ENCODE results near the gene CNPY1.
A peak's percentile ranks its signal among the peaks of the same experiment; 100 is the strongest.
"Not testable (repeated sequence)": the region's sequence is repeated elsewhere in the genome, so short reads cannot be mapped to it uniquely, and the experiment has no call there.

Gene CNPY1

GRCh38 chr7:155546449-155546848 lies at the start of gene CNPY1:
Gene CNPY1 (minus strand): TSS chr7:155546559. CDS start chr7:155545929, 630 bp downstream.
- DNase-seq = not testable (repeated sequence)

- no peak for DNase-seq
Measured at GRCh38 chr7:155594961-155595366, 48.6 kb upstream of the CNPY1 start.

- no peak for DNase-seq
Measured at GRCh38 chr7:155594163-155594732, 47.9 kb upstream of the CNPY1 start.

GRCh38 chr7:155593461-155594162 lies 47.3 kb upstream of the CNPY1 start:
- no peak for DNase-seq

- no peak for DNase-seq
Measured at GRCh38 chr7:155591055-155591775, 44.9 kb upstream of the CNPY1 start.

DNA sequence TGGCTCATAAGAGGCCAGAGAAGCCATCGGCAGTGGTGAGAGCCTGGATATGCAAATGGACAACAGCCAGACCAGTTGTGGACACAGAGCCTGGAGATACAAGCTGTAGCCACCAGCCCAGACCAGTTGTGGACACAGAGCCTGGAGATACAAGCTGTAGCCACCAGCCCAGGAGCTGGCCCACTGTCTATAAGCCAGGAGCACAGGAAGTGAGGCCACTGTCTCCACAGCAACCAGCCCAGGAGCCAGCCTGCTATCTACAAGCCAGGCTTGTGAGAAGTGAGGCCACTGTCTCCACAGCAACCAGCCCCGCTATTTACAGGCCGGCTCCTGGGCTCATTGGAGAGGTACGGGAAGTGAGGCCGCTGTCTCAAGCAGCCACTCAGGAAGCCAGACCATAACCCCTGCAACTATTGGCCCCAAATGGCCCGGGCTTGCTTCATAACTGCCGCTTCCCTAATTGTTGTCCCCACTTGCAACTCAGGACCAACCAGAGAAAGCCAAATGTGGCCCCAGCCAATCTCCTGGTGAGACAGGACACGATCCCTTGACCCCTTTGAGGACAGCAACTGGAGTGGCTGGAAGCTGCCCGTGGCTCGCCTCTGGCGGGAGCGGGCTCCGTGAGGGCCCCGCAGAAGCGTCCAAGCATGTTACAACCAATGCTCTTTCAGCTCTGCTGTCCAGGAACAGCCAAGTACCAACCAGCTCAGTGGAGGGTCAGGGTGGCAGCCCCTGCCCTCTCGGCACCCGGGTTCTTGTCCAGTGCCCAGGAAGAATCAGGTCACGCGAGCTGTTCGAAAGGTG lies 44.1 kb upstream of the CNPY1 start:
- no peak for DNase-seq

GRCh38 chr7:155589001-155589980 lies 42.9 kb upstream of the CNPY1 start:
- DNase-seq = no peak

GRCh38 chr7:155588468-155588998 lies 42.2 kb upstream of the CNPY1 start:
- no peak for DNase-seq

DNA sequence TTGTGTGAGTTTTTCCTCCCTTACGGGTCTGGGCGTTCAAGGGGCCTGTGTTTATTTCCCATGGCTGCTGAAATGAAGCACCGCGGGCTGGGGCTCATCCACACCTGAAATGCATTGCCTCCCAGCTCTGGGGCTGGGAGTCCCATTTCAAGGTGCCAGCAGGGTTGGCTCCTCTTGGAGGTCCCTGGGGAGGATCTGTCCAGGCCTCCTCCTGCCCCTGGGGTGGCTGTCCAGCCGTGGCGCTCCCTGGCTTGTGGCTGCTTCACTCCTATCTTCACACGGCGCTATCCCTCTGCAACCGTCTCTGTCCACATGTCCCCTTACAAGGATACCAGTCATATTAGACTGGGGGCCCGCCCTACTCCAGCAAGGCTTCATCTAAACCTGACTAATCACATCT lies 41.1 kb upstream of the CNPY1 start:
- DNase-seq = no peak

DNA sequence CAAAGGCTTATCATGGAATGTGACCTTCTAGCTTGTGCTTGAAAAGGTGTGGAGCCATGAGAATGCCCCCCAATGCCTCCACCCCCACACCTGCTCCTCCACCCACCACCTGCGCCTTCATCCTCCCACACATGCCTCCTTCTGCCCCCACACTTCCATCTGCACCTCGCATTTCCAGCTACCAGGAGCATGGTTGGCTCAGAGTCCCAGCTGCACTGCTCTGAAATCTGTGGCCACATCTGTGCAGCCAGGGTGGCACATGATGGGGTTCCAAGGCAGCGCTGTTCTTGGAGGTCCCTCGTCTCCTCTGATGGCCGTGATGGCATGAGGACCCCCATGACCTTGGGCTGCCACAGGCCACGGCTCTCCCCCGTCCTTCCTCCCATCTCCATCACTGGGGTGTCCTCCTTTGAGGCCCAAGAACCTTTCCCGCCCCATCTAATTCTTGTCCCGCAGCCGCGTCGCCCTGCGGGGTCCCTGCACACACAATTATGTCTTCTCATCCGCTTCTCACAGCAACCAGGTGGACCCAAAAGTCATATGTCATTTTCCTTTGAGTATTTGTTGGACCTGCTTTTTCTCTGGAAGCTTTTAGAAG lies 40.6 kb upstream of the CNPY1 start:
- no peak for DNase-seq

DNA sequence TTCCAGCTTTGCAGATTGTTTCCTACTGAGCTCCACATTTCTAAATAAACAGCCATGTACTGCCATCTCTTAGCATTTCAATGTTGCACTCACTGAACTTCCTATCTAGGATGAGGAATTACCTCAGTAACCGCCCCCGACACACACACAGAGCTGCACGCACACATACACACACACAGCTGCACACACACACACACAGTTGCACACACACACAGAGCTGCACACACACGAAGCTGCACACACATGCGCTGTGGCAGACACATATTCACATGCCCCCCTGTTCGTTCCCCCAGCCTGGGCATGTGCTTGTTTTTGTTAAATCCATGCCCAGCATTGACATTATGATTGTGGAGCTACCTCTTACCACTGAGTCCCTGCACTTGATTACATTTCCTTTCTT lies 39.6 kb upstream of the CNPY1 start:
- DNase-seq = no peak

GRCh38 chr7:155585532-155585895 lies 39.2 kb upstream of the CNPY1 start:
- no peak for DNase-seq

- no peak for DNase-seq
Measured at GRCh38 chr7:155584763-155585531, 38.6 kb upstream of the CNPY1 start.

DNA sequence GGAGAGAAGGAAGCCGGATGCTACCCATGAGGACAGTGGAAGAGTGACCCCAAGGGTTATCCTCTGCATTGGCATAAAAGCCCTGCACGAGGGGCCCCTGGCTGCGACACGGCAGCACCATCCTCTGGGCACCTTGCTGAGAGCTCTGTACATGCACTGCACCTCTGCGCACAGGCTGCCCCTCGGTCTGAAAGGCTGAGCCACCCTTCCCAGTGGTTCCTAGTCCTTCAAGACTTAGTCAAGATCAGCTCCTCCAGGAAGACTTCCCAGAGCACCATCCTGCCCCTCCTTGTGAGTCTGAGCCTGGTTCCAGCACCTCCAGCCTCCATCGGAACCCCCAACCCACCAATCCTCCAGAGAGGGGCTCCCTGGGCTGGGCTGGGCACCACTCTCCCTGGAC lies 37.9 kb upstream of the CNPY1 start:
- DNase-seq = no peak

GRCh38 chr7:155583636-155584035 lies 37.3 kb upstream of the CNPY1 start:
- DNase-seq = no peak

- no peak for DNase-seq
Measured at GRCh38 chr7:155581954-155582353, 35.6 kb upstream of the CNPY1 start.

GRCh38 chr7:155581107-155581830 lies 34.9 kb upstream of the CNPY1 start:
- no peak for DNase-seq

DNA sequence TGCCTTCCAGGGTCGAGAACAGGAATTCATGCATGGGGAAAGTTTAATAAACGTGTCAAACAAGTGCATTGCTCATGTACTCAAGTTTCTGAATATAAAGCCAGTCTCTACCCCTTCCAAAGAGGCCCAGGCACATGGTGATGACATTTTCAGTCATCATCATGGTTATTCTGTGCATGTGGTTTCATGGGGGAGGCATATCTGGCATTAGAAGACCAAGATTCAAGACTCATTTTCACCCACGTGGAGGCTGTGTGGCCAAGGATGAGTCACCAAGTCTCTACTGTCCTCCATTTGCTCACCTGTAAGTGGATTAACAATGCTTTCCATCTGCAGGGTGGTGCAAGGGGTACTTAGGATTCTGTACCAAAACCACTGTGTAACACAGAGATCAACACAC lies 34.0 kb upstream of the CNPY1 start:
- DNase-seq = peak; percentile 30

DNA sequence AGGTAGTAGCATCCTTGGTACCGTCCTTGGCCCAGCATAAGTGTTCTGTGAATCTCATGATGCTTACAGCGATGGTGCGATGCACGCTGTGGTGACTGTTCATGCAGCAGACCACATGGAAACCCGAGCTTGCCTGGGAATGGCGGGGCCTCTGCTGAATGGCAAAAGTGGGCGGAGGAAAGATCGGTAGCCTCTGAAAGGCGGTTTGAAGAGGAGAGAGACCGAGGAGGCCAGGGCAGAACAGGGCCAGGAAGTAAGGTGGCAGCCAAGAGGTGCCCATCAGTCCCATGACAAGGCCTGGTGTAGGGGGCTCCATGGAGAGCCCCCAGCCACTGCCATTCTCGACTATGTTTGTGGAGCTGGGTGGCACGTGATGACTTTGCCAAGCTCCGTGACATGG lies 33.2 kb upstream of the CNPY1 start:
- no peak for DNase-seq

GRCh38 chr7:155578016-155578415 lies 31.7 kb upstream of the CNPY1 start:
- DNase-seq = no peak

Data from activated naive CD4-positive, alpha-beta T cell treated with Interleukin-2 at 50 U/mL for 16 hours (primary cell).